Measurements from ENCODE around the gene APPL2.
A peak's percentile ranks its signal among the peaks of the same experiment; 100 is the strongest.

The APPL2 gene

GRCh38 chr12:105223352-105223845 is 12.6 kb downstream of the APPL2 start:
- Histone ChIP-seq H2AFZ (ENCODE audit: low read length, unreplicated experiment) (no peak overlapping the region), H3K27ac (ENCODE audit: low read depth, low read length) (no peak overlapping the region), H3K27me3 (ENCODE audit: insufficient read depth, low read length) (no peaks in the 10 kb centered on the region), H3K36me3 (ENCODE audit: insufficient read depth, low read length) (no peaks in the 10 kb centered on the region; the same call in 1 of the 2 replicates), H3K4me3 (ENCODE audit: low read depth, low read length) (no peak overlapping the region), H3K79me2 (ENCODE audit: control insufficient read depth, insufficient read depth, low read length, unreplicated experiment) (peaks cover 52% of the 10 kb centered on the region), H3K4me1 (ENCODE audit: control insufficient read depth, insufficient read depth, low read length, unreplicated experiment) (peaks cover 28% of the 10 kb centered on the region)

- H3K27ac ChIP-seq (ENCODE audit: low read depth, low read length): no peak overlapping the region
- no peak overlapping the region for H2AFZ ChIP-seq (ENCODE audit: low read length, unreplicated experiment)
- H3K79me2 ChIP-seq (ENCODE audit: control insufficient read depth, insufficient read depth, low read length, unreplicated experiment): peaks cover 52% of the 10 kb centered on the region
- H3K4me1 ChIP-seq (ENCODE audit: control insufficient read depth, insufficient read depth, low read length, unreplicated experiment): peaks cover 23% of the 10 kb centered on the region
- H3K4me3 ChIP-seq (ENCODE audit: low read depth, low read length): no peak overlapping the region
- H3K27me3 ChIP-seq (ENCODE audit: insufficient read depth, low read length): no peaks in the 10 kb centered on the region
- H3K36me3 ChIP-seq (ENCODE audit: insufficient read depth, low read length): no peaks in the 10 kb centered on the region; the same call in 1 of the 2 replicates
These were observed 13.1 kb downstream of the APPL2 start for GRCh38 chr12:105222726-105223351.

DNA sequence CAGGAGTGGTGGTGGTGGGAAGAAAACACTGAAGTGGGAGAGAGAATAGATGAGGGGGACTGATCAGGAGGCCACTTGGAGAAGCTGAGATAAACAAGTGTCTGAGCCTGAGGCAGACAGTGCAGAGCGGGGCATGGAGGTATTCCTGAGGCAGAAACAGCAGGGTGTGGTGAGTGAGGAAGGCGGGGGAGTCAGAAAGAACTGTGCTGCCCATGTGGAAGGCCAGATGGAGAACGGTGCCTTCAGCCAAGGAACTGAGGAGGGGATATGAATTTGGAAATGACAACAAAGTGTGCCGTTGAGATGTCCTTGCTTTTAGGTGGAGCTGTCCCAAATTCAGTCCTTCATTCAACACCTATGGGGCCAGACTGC is 13.7 kb downstream of the APPL2 start:
- no peak overlapping the region for H3K27ac ChIP-seq (ENCODE audit: low read depth, low read length)

GRCh38 chr12:105221583-105222283 is 14.2 kb downstream of the APPL2 start:
- Histone ChIP-seq H2AFZ (ENCODE audit: low read length, unreplicated experiment) (no peak overlapping the region), H3K79me2 (ENCODE audit: control insufficient read depth, insufficient read depth, low read length, unreplicated experiment) (peaks cover 44% of the 10 kb centered on the region), H3K27me3 (ENCODE audit: insufficient read depth, low read length) (no peaks in the 10 kb centered on the region), H3K36me3 (ENCODE audit: insufficient read depth, low read length) (no peaks in the 10 kb centered on the region; the same call in 1 of the 2 replicates), H3K27ac (ENCODE audit: low read depth, low read length) (no peak overlapping the region), H3K4me1 (ENCODE audit: control insufficient read depth, insufficient read depth, low read length, unreplicated experiment) (peaks cover 14% of the 10 kb centered on the region), H3K4me3 (ENCODE audit: low read depth, low read length) (no peak overlapping the region)

More for the DNA sequence above, 13.7 kb downstream of the APPL2 start:
- Histone ChIP-seq H3K27me3 (ENCODE audit: insufficient read depth, low read length) (no peaks in the 10 kb centered on the region), H3K4me3 (ENCODE audit: low read depth, low read length) (no peak overlapping the region), H3K79me2 (ENCODE audit: control insufficient read depth, insufficient read depth, low read length, unreplicated experiment) (peaks cover 46% of the 10 kb centered on the region), H3K36me3 (ENCODE audit: insufficient read depth, low read length) (no peaks in the 10 kb centered on the region; the same call in 1 of the 2 replicates), H3K4me1 (ENCODE audit: control insufficient read depth, insufficient read depth, low read length, unreplicated experiment) (peaks cover 17% of the 10 kb centered on the region), H2AFZ (ENCODE audit: low read length, unreplicated experiment) (no peak overlapping the region)

DNA sequence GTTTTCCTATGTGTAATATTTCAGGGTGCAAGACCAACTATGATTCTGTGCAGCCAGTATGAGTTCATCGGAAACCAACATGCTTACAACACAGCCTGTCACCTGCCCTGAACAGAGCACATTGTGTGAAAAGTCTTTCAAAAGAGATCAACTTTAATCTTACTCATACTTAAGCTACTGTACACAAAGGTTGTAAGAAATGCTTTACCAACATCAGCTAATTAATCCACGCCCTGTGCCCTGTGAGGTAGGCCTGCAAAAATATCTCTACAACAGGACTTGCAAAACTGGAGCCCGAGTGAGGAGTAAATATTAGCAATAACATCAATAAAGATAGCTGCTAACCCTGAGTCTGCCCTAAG is 15.1 kb downstream of the APPL2 start:
- Histone ChIP-seq H3K4me3 (ENCODE audit: low read depth, low read length) (no peak overlapping the region), H3K79me2 (ENCODE audit: control insufficient read depth, insufficient read depth, low read length, unreplicated experiment) (peaks cover 44% of the 10 kb centered on the region), H3K36me3 (ENCODE audit: insufficient read depth, low read length) (no peaks in the 10 kb centered on the region; the same call in 1 of the 2 replicates), H3K27ac (ENCODE audit: low read depth, low read length) (no peak overlapping the region), H3K4me1 (ENCODE audit: control insufficient read depth, insufficient read depth, low read length, unreplicated experiment) (peaks cover 9% of the 10 kb centered on the region), H3K27me3 (ENCODE audit: insufficient read depth, low read length) (no peaks in the 10 kb centered on the region), H2AFZ (ENCODE audit: low read length, unreplicated experiment) (no peak overlapping the region)

- H3K36me3 ChIP-seq (ENCODE audit: insufficient read depth, low read length): peaks cover 1% of the 10 kb centered on the region
- no peak overlapping the region for H3K27ac ChIP-seq (ENCODE audit: low read depth, low read length)
- H3K79me2 ChIP-seq (ENCODE audit: control insufficient read depth, insufficient read depth, low read length, unreplicated experiment): peaks cover 40% of the 10 kb centered on the region
- no peaks in the 10 kb centered on the region for H3K27me3 ChIP-seq (ENCODE audit: insufficient read depth, low read length)
- H2AFZ ChIP-seq (ENCODE audit: low read length, unreplicated experiment): no peak overlapping the region
- peaks cover 4% of the 10 kb centered on the region for H3K4me1 ChIP-seq (ENCODE audit: control insufficient read depth, insufficient read depth, low read length, unreplicated experiment)
- H3K4me3 ChIP-seq (ENCODE audit: low read depth, low read length): no peak overlapping the region
These were observed 15.6 kb downstream of the APPL2 start for GRCh38 chr12:105220150-105220928.

DNA sequence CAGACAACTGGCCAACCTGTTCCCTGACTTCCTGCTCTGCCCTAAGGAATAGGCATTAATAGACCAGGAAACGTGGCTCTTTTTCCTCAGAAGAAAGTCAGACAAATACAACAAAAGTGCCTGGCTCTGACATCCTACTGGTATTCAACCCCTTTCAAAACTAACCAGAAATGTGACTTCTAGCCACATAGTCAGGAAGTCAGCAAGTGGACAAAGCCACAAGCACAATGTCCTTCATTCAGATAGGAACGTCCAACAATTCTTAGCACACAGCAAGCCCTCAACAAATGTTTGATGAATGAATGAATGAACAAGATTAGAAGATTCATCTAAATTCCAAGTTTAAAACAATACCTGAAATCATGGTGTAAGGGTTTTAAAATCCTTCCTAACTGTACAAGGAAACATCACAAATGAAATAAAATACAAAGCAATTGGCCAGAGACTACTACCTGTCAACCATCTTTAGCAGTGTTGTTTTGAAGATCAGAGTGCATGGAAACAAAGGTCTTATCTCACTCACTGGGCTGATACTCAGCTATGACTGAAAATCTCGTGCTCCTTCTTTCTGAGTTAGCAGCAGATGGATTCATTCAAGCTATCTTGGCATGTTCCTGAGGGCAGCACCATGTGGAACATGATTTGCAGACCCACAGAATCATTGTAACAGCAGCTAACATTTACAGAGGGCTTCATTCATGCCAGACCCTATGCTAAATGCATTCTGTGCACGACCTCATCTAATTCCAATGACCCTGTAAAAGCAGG is 16.5 kb downstream of the APPL2 start:
- H2AFZ ChIP-seq (ENCODE audit: low read length, unreplicated experiment): no peak overlapping the region
- no peak overlapping the region for H3K4me3 ChIP-seq (ENCODE audit: low read depth, low read length)
- no peaks in the 10 kb centered on the region for H3K27me3 ChIP-seq (ENCODE audit: insufficient read depth, low read length)
- H3K36me3 ChIP-seq (ENCODE audit: insufficient read depth, low read length): peaks cover 5% of the 10 kb centered on the region
- H3K27ac ChIP-seq (ENCODE audit: low read depth, low read length): no peak overlapping the region
- H3K4me1 ChIP-seq (ENCODE audit: control insufficient read depth, insufficient read depth, low read length, unreplicated experiment): peaks cover 12% of the 10 kb centered on the region
- peaks cover 35% of the 10 kb centered on the region for H3K79me2 ChIP-seq (ENCODE audit: control insufficient read depth, insufficient read depth, low read length, unreplicated experiment)

GRCh38 chr12:105218434-105218833 is 17.5 kb downstream of the APPL2 start:
- Histone ChIP-seq H3K27ac (ENCODE audit: low read depth, low read length) (no peak overlapping the region), H3K79me2 (ENCODE audit: control insufficient read depth, insufficient read depth, low read length, unreplicated experiment) (peaks cover 26% of the 10 kb centered on the region), H3K36me3 (ENCODE audit: insufficient read depth, low read length) (peaks cover 5% of the 10 kb centered on the region), H3K4me3 (ENCODE audit: low read depth, low read length) (no peak overlapping the region), H2AFZ (ENCODE audit: low read length, unreplicated experiment) (no peak overlapping the region), H3K4me1 (ENCODE audit: control insufficient read depth, insufficient read depth, low read length, unreplicated experiment) (peaks cover 16% of the 10 kb centered on the region), H3K27me3 (ENCODE audit: insufficient read depth, low read length) (no peaks in the 10 kb centered on the region)

- no peaks in the 10 kb centered on the region for H3K27me3 ChIP-seq (ENCODE audit: insufficient read depth, low read length)
- no peak overlapping the region for H2AFZ ChIP-seq (ENCODE audit: low read length, unreplicated experiment)
- no peak overlapping the region for H3K4me3 ChIP-seq (ENCODE audit: low read depth, low read length)
- H3K36me3 ChIP-seq (ENCODE audit: insufficient read depth, low read length): peaks cover 5% of the 10 kb centered on the region
- H3K79me2 ChIP-seq (ENCODE audit: control insufficient read depth, insufficient read depth, low read length, unreplicated experiment): no peaks in the 10 kb centered on the region
- H3K27ac ChIP-seq (ENCODE audit: low read depth, low read length): peak overlapping the region; percentile 79
- H3K4me1 ChIP-seq (ENCODE audit: control insufficient read depth, insufficient read depth, low read length, unreplicated experiment): peaks cover 31% of the 10 kb centered on the region
These were observed 21.2 kb downstream of the APPL2 start for GRCh38 chr12:105214670-105215375.

DNA sequence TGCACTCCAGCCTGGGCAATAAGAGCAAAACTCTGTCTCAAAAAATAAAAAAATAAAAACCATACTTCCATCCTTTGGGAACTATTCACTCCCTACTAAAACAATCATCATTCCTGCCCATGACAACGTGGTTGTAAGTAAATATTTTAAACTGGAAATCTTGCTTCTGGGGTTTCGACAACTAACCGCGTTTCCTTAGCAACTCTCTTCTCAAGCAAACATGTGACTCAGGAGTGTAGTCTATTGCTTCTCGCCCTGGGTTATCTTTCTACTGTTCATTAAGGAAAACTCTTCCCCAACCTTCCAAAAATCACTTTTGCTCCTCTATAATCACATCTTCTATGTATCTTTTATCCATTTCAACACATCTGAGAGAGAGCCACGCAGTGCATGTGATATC is 21.8 kb downstream of the APPL2 start:
- H3K27me3 ChIP-seq (ENCODE audit: insufficient read depth, low read length): no peaks in the 10 kb centered on the region
- peaks cover 31% of the 10 kb centered on the region for H3K4me1 ChIP-seq (ENCODE audit: control insufficient read depth, insufficient read depth, low read length, unreplicated experiment)
- no peak overlapping the region for H3K4me3 ChIP-seq (ENCODE audit: low read depth, low read length)
- H3K79me2 ChIP-seq (ENCODE audit: control insufficient read depth, insufficient read depth, low read length, unreplicated experiment): no peaks in the 10 kb centered on the region
- peak overlapping the region; percentile 79 for H3K27ac ChIP-seq (ENCODE audit: low read depth, low read length)
- H2AFZ ChIP-seq (ENCODE audit: low read length, unreplicated experiment): no peak overlapping the region
- H3K36me3 ChIP-seq (ENCODE audit: insufficient read depth, low read length): peaks cover 5% of the 10 kb centered on the region
